Mesothelial cell of epicardium (in vitro differentiated cells): ENCODE measurements around the gene DNAH2. TPM values are rescaled to one million over a fixed set of nuclear protein-coding genes. Genes with fewer than 3 reads are reported as not detected.

ENCODE experiments used
- DNase-seq, 2 experiments: peaks; one replicate each; pipeline ENCODE4 v3.0.0; 2021; ENCODE audit warnings: low spot score in 2 of 2; ENCODE audit not compliant: unreplicated experiment in 2 of 2
- H3K27ac Mint-ChIP-seq: 2 replicates; pipeline ENCODE4 v1.8.0; 2021; ENCODE audit warnings: mixed read lengths
- H3K27me3 Mint-ChIP-seq: 2 replicates; pipeline ENCODE4 v1.8.0; 2021; ENCODE audit warnings: low read depth, mixed read lengths
- H3K36me3 Mint-ChIP-seq: 2 replicates; pipeline ENCODE4 v1.8.0; 2021; ENCODE audit warnings: mixed read lengths
- H3K4me1 Mint-ChIP-seq: 2 replicates; pipeline ENCODE4 v1.8.0; 2021; ENCODE audit warnings: mixed read lengths
- H3K4me3 Mint-ChIP-seq: 2 replicates; pipeline ENCODE4 v1.8.0; 2021; ENCODE audit warnings: mild to moderate bottlenecking, moderate library complexity, mixed read lengths
- H3K9me3 Mint-ChIP-seq: 2 replicates; pipeline ENCODE4 v1.8.0; 2021; ENCODE audit warnings: mixed read lengths
- total RNA-seq: library from RNA; stranded (reverse); gene quantifications from 3 replicates; pipeline ENCODE4 v1.2.1, GENCODE V29; 2021
- TF ChIP-seq, protein P1 (sequence below): fragments of 200-600 bp; sonication (generic); IDR thresholded peaks from one replicate; pipeline ENCODE4 v1.5.0; 2021; ENCODE audit warnings: antibody characterized with exemption; ENCODE audit not compliant: unreplicated experiment

DNAH2 gene
- total RNA-seq, 1 donor from 2014 or later: 0.18 TPM

DNA sequence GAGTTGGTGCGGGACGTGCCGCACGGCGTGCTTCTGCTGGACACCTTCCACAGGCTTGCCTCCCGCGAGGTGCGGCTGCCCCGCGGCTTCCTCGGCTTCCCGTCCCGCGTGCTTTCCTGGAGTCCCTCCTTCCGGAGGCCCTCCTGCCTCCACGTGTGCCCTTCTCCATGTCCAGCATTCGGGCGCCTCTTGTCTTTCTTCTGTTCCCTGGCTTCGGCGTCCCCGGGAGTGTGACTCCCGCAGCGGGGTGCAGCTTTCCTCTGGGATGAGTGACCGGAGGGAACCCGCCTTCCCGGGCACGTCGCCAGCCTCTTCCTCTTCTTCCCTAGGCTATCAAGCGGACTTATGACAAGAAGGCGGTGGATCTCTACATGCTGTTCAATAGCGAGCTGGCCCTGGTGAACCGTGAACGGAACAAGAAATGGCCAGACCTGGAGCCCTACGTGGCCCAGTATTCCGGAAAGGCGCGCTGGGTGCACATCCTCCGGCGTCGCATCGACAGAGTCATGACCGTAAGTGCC lies 23.0 kb downstream of the DNAH2 start:
- TF ChIP-seq, protein P1, sequence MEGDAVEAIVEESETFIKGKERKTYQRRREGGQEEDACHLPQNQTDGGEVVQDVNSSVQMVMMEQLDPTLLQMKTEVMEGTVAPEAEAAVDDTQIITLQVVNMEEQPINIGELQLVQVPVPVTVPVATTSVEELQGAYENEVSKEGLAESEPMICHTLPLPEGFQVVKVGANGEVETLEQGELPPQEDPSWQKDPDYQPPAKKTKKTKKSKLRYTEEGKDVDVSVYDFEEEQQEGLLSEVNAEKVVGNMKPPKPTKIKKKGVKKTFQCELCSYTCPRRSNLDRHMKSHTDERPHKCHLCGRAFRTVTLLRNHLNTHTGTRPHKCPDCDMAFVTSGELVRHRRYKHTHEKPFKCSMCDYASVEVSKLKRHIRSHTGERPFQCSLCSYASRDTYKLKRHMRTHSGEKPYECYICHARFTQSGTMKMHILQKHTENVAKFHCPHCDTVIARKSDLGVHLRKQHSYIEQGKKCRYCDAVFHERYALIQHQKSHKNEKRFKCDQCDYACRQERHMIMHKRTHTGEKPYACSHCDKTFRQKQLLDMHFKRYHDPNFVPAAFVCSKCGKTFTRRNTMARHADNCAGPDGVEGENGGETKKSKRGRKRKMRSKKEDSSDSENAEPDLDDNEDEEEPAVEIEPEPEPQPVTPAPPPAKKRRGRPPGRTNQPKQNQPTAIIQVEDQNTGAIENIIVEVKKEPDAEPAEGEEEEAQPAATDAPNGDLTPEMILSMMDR: no peak
- Mint-ChIP-seq H3K4me1 (peaks cover 5% of the 10 kb centered on the region), H3K4me3 (no peak overlapping the region), H3K9me3 (no peaks in the 10 kb centered on the region), H3K27ac (no peak overlapping the region), H3K27me3 (peaks cover 39% of the 10 kb centered on the region), H3K36me3 (no peaks in the 10 kb centered on the region)
- DNase-seq: no peak

DNA sequence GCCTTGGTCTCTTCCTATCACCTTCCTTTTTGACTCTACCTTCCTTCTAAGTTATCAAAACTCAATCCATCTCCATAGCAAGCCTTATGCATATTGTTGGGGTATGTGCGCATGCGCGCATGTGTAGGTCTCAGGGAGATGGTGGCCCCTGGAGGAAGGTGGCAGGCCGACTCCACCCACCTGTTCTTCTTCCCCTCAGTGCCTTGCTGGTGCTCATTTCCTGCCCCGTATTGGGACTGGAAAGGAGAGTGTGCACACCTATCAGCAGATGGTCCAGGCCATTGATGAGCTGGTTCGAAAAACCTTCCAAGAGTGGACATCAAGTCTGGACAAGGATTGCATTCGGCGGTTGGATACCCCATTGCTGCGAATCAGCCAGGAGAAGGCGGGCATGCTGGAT lies 25.2 kb downstream of the DNAH2 start:
- Mint-ChIP-seq H3K27me3 (peaks cover 23% of the 10 kb centered on the region), H3K4me3 (no peak overlapping the region), H3K4me1 (peaks cover 16% of the 10 kb centered on the region), H3K9me3 (no peaks in the 10 kb centered on the region), H3K27ac (no peak overlapping the region), H3K36me3 (no peaks in the 10 kb centered on the region)
- TF ChIP-seq, protein P1: no peak
- no peak for DNase-seq

DNA sequence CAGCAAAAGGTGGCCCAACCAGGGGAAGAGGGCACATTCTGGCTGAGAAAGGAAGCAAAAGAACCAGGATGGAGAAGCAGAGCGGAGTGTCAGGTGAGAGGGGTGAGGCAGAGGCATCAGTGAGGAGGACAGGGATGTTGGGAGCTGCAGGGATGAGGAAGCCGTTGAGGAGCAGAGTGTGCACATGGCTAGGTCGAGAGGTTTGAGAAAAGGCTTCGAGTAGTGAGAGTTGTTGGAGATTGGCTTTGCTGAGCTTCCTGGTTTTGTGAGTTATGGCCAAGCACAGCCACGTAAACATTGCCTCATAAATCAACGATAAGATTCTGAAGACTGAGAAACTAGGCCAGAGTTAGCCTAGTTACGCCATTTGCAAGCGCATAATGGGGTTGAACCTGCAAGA lies 26.9 kb downstream of the DNAH2 start:
- TF ChIP-seq, protein P1: no peak
- peaks cover 2% of the 10 kb centered on the region for H3K9me3 Mint-ChIP-seq
- DNase-seq: no peak
- H3K27me3 Mint-ChIP-seq: peaks cover 10% of the 10 kb centered on the region
- H3K27ac Mint-ChIP-seq: no peak overlapping the region
- H3K36me3 Mint-ChIP-seq: no peaks in the 10 kb centered on the region
- no peak overlapping the region for H3K4me3 Mint-ChIP-seq
- peaks cover 26% of the 10 kb centered on the region for H3K4me1 Mint-ChIP-seq

DNA sequence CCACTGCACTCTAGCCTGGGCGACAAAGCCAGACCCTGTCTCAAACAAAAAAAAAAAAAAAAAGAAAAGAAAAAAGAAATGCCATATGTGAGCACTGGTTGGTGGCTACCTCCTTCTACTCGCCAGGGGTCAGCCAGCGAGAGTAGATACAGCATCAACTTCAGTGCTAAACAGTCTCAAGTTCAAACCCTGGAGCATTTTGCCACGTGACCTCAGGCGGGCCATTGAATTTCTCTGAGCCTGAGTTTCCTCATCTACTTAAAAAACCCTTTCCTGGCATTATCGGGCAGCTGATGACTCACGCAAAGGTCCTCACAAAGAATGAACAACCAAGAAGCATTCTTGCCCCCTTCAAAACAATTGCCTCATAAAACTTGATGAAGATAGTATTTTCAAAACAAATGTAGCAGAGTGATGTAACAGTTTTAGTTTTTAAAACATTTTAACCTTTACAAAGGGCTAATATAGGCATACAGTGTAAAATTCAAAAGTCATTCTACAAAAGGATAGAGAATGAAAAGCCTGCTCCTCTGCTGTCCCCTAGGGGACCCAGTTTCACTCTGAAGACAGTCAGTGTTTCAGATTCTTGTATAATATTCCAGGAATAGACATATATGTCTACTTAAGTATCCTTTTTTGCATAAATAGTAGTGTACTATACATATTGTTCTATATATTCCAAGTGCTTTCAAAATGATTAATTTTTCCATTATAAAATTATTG lies 28.4 kb downstream of the DNAH2 start:
- DNase-seq: no peak
- TF ChIP-seq, protein P1: no peak
- H3K27ac Mint-ChIP-seq: no peak overlapping the region
- H3K4me1 Mint-ChIP-seq: peaks cover 27% of the 10 kb centered on the region
- no peaks in the 10 kb centered on the region for H3K36me3 Mint-ChIP-seq
- H3K9me3 Mint-ChIP-seq: peaks cover 10% of the 10 kb centered on the region
- peaks cover 1% of the 10 kb centered on the region for H3K27me3 Mint-ChIP-seq
- no peak overlapping the region for H3K4me3 Mint-ChIP-seq

DNA sequence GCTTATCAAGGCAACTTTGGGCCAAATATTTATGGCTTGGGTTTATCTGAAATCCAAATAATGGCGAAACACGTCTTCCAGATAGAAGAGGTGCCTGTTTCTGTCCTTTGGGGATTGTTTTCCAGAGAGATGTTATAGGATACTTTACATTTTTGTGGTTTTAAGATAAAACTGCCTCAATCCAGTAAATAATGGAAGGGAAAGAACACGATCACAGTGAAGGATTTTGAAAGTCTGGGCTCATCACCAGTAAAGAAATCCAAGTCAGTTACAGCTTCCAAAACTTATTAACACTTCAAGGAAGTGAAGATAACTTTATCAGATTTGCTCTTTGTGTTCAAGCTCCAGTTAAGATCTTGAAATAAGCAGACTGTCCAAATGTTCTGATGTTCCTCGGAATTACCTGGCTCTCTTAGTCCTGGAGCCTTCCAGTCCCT lies 30.1 kb downstream of the DNAH2 start:
- TF ChIP-seq, protein P1: no peak
- peak overlapping the region; percentile 91 for H3K27ac Mint-ChIP-seq
- H3K9me3 Mint-ChIP-seq: peaks cover 10% of the 10 kb centered on the region
- no peaks in the 10 kb centered on the region for H3K27me3 Mint-ChIP-seq
- H3K36me3 Mint-ChIP-seq: no peaks in the 10 kb centered on the region
- no peak for DNase-seq
- H3K4me3 Mint-ChIP-seq: no peak overlapping the region
- H3K4me1 Mint-ChIP-seq: peaks cover 27% of the 10 kb centered on the region
